ENCODE measurements around the gene ATOH1. TPM values are rescaled to one million over a fixed set of nuclear protein-coding genes. Genes with fewer than 3 reads are reported as not detected.

Gene ATOH1
- total RNA-seq, 2 experiments from 2014 or later: not detected

DNA sequence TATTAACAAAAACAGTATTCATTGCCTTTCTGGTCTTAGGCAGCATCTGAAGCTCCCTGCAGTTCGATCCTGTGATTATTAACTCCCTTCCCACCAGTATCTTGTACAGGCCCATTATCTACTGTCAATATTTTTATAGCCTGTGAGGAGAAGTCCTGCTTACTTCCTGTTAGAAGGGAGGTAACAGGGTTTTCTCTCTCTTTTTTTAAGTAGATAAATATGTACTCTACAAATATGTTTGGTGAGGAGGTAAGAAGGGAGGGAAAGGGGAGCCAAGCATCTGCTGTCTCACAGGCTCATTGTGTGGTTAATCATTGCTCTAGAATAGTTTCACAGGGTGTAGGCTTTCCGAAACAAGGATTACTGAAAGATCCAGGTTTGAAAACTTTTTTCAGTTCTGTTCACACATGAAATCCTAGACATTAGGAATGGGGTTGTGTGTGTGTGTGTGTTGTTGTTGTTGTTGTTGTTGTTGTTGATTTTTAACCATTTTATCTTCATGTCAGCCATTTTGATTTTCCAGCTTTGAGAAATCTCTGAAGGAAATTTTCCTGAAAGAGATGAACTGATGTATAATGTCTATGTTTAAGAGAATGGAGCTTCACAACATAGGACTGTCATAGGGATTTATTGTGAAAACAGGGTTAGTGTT, 14.2 kb downstream of the ATOH1 start:
- H3K4me3 ChIP-seq (ENCODE audit: low read depth, low read length, poor library complexity, severe bottlenecking): no peak overlapping the region
- intact Hi-C loops (cut with micrococcal nuclease; ENCODE audit: unreplicated experiment): no loop called here
- CTCF ChIA-PET (ENCODE audit: unreplicated experiment): no interaction called here

DNA sequence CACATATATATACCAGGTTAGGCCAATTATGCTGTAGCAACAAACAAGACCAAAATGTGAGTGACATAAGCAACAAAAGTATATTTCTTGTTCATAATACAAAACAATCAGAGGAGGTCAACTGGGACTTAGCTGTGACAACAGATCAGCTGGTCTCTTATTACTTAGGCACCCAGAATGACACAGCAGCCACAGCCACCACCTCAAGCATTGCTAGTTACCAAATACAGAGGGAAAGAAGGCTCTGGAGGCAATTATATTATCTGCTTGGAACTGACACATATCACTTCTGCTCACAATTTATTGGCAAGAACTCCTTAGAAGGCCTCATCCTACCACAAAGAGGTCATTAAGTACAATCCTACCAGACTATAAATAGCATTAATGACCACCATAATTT, 15.2 kb downstream of the ATOH1 start:
- intact Hi-C loops (cut with micrococcal nuclease; ENCODE audit: unreplicated experiment): no loop called here
- ChIA-PET CTCF (ENCODE audit: unreplicated experiment) (no interaction called here), POLR2A (interaction anchor here (0.5 kb wide), 1 partner anchor 396 kb away, joined by 3 read pairs; no protein-coding TSS in a partner anchor)
- Histone ChIP-seq H3K4me3 (ENCODE audit: low read depth, low read length, poor library complexity, severe bottlenecking) (no peak overlapping the region), H3K79me2 (ENCODE audit: insufficient read depth, low read depth, low read length) (no peaks in the 10 kb centered on the region), H3K4me2 (ENCODE audit: low read length) (no peak overlapping the region), H2AFZ (ENCODE audit: low read length) (no peak overlapping the region), H3K36me3 (ENCODE audit: insufficient read depth, low read length) (no peaks in the 10 kb centered on the region), H3K9me3 (ENCODE audit: low read length) (no peaks in the 10 kb centered on the region), H3K4me1 (ENCODE audit: insufficient read depth, low read length, poor library complexity, severe bottlenecking) (no peaks in the 10 kb centered on the region), H4K20me1 (ENCODE audit: insufficient read depth, low read length) (no peaks in the 10 kb centered on the region), H3K9me2 (ENCODE audit: insufficient read depth, low read length) (no peaks in the 10 kb centered on the region), H3K27ac (ENCODE audit: low read depth, low read length, poor library complexity, severe bottlenecking) (no peak overlapping the region)
- no peak for DNase-seq (ENCODE audit: low spot score)
- TF ChIP-seq EZH2phosphoT487 (IDR thresholded peaks at IDR 0.05; ENCODE audit: borderline replicate concordance, low read depth, low read length): no peak
- TF ChIP-seq, protein P1, sequence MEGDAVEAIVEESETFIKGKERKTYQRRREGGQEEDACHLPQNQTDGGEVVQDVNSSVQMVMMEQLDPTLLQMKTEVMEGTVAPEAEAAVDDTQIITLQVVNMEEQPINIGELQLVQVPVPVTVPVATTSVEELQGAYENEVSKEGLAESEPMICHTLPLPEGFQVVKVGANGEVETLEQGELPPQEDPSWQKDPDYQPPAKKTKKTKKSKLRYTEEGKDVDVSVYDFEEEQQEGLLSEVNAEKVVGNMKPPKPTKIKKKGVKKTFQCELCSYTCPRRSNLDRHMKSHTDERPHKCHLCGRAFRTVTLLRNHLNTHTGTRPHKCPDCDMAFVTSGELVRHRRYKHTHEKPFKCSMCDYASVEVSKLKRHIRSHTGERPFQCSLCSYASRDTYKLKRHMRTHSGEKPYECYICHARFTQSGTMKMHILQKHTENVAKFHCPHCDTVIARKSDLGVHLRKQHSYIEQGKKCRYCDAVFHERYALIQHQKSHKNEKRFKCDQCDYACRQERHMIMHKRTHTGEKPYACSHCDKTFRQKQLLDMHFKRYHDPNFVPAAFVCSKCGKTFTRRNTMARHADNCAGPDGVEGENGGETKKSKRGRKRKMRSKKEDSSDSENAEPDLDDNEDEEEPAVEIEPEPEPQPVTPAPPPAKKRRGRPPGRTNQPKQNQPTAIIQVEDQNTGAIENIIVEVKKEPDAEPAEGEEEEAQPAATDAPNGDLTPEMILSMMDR (conservative IDR thresholded peaks at IDR 0.05; ENCODE audit: low read length): no peak
- no TSS peak for BruUV-seq (replicated peaks)

More for the DNA sequence above, 14.2 kb downstream of the ATOH1 start:
- no TSS peak for BruUV-seq (replicated peaks)
- Histone ChIP-seq H2AFZ (ENCODE audit: low read length) (no peak overlapping the region), H3K27ac (ENCODE audit: low read depth, low read length, poor library complexity, severe bottlenecking) (no peak overlapping the region), H4K20me1 (ENCODE audit: insufficient read depth, low read length) (no peaks in the 10 kb centered on the region), H3K9me3 (ENCODE audit: low read length) (no peaks in the 10 kb centered on the region), H3K4me2 (ENCODE audit: low read length) (no peak overlapping the region), H3K36me3 (ENCODE audit: insufficient read depth, low read length) (no peaks in the 10 kb centered on the region), H3K79me2 (ENCODE audit: insufficient read depth, low read depth, low read length) (no peaks in the 10 kb centered on the region), H3K9me2 (ENCODE audit: insufficient read depth, low read length) (no peaks in the 10 kb centered on the region), H3K4me1 (ENCODE audit: insufficient read depth, low read length, poor library complexity, severe bottlenecking) (no peaks in the 10 kb centered on the region)
- DNase-seq (ENCODE audit: low spot score): no peak
- POLR2A ChIA-PET: interaction anchor here (0.6 kb wide), 1 partner anchor 12 kb away, joined by 3 read pairs; no protein-coding TSS in a partner anchor
- no peak for TF ChIP-seq EZH2phosphoT487 (IDR thresholded peaks at IDR 0.05; ENCODE audit: borderline replicate concordance, low read depth, low read length)
- TF ChIP-seq, protein P1 (conservative IDR thresholded peaks at IDR 0.05; ENCODE audit: low read length): no peak

DNA sequence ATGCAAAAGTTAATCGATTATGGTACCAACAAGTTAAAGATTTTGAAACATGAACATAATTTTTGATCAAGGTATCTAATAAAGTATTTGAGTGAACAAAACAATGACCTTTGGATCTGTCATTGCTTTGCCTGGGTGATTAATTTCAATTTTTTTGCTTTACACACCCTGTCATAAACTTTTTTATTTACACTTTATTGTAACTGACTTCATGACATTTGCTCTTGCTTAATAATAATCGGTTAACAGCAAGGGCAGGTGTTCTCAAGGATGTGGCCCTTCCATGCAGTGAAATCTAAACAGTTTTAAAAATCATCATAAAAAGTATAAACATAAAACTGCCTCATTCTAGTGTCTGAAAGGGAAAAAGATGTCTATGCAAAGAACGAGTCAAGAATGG, 24.1 kb downstream of the ATOH1 start:
- Histone ChIP-seq H3K36me3 (ENCODE audit: insufficient read depth, low read length) (no peaks in the 10 kb centered on the region), H3K9me2 (ENCODE audit: insufficient read depth, low read length) (no peaks in the 10 kb centered on the region), H3K79me2 (ENCODE audit: insufficient read depth, low read depth, low read length) (no peaks in the 10 kb centered on the region), H3K4me3 (ENCODE audit: low read depth, low read length, poor library complexity, severe bottlenecking) (no peak overlapping the region), H3K4me1 (ENCODE audit: insufficient read depth, low read length, poor library complexity, severe bottlenecking) (no peaks in the 10 kb centered on the region), H3K4me2 (ENCODE audit: low read length) (no peak overlapping the region), H3K9me3 (ENCODE audit: low read length) (no peaks in the 10 kb centered on the region), H2AFZ (ENCODE audit: low read length) (no peak overlapping the region), H4K20me1 (ENCODE audit: insufficient read depth, low read length) (no peaks in the 10 kb centered on the region), H3K27ac (ENCODE audit: low read depth, low read length, poor library complexity, severe bottlenecking) (no peak overlapping the region)
- TF ChIP-seq EZH2phosphoT487 (IDR thresholded peaks at IDR 0.05; ENCODE audit: borderline replicate concordance, low read depth, low read length): no peak
- TF ChIP-seq, protein P1 (conservative IDR thresholded peaks at IDR 0.05; ENCODE audit: low read length): no peak
- intact Hi-C loops (cut with micrococcal nuclease; ENCODE audit: unreplicated experiment): no loop called here
- no peak for DNase-seq (ENCODE audit: low spot score)
- CTCF ChIA-PET (ENCODE audit: unreplicated experiment): no interaction called here
- POLR2A ChIA-PET: interaction anchor here (0.7 kb wide), 1 partner anchor 91 kb away, joined by 3 read pairs; no protein-coding TSS in a partner anchor
- BruUV-seq (replicated peaks): no TSS peak
